Dendritic cell treated with granulocyte-macrophage colony-stimulating factor and Interleukin-4, amounts not matched to agents 40 ng/mL and 50 ng/mL, for 4 days (primary cell): ENCODE results near the gene CAPZA2.
"Not testable (repeated sequence)": the region's sequence is repeated elsewhere in the genome, so short reads cannot be mapped to it uniquely, and the experiment has no call there.

Experiments
- H3K27ac Mint-ChIP-seq: one replicate; pipeline ENCODE4 v1.8.0; 2022; ENCODE audit warnings: mild to moderate bottlenecking, mixed read lengths
- H3K27me3 Mint-ChIP-seq: one replicate; pipeline ENCODE4 v1.8.0; 2022; ENCODE audit warnings: mild to moderate bottlenecking, mixed read lengths
- H3K36me3 Mint-ChIP-seq: one replicate; pipeline ENCODE4 v1.8.0; 2022; ENCODE audit warnings: low read depth, mixed read lengths
- H3K4me1 Mint-ChIP-seq: one replicate; pipeline ENCODE4 v1.8.0; 2022; ENCODE audit warnings: low read depth, mixed read lengths
- H3K4me3 Mint-ChIP-seq: one replicate; pipeline ENCODE4 v1.8.0; 2022; ENCODE audit warnings: mild to moderate bottlenecking, moderate library complexity, mixed read lengths
- H3K9me3 Mint-ChIP-seq: one replicate; pipeline ENCODE4 v1.8.0; 2022; ENCODE audit warnings: mixed read lengths
- intact Hi-C: fragments of 100-400 bp; cut with micrococcal nuclease; formaldehyde crosslinking; loops from one replicate; pipeline ENCODE4 v1.15.0; 2022

Gene CAPZA2

DNA sequence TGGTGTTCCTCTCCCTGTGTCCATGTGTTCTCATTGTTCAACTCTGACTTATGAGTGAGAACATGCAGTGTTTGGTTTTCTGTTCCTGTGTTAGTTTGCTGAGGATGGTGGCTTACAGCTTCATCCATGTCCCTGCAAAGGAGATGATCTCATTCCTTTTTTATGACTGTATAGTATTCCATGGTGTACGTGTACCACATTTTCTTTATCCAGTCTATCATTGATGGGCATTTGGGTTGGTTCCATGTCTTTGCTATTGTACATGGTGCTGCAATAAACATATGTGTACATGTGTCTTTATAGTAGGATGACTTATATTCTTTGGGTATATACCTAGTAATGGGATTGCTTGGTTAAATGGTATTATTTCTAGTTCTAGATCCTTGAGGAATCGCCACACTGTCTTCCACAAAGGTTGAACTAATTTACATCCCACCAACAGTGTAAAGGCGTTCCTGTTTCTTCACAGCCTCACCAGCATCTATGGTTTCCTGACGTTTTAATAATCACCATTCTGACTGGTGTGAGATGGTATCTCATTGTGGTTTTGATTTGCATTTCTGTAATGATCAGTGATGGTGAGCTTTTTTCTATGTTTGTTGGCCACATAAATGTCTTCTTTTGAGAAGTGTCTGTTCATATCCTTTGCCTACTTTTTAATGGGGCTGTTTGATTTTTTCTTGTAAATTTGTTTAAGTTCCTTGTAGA is 99.7 kb downstream of the CAPZA2 start:
- H3K27ac Mint-ChIP-seq, intact Hi-C loops: not testable (repeated sequence)

DNA sequence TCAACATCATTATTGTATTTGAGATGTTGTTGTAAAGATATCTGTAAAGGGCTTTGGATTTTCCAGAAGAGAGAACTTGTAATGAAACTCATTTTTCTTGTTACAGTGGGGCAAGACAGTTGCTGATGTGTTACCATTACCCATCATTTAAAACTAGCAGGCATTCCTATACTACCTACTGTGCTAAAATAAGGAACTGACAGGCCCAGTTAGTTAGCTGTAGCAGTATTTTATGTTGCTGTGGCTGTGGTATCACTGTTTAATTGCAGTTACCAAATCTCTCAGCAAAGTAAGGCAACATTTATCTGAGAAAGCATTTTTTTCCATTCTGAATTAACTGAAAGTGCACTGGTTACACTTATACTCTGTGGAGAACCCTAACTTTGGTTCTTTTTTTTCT is 100.8 kb downstream of the CAPZA2 start:
- H3K27me3 Mint-ChIP-seq: no peaks in the 10 kb centered on the region
- peaks cover 2% of the 10 kb centered on the region for H3K4me1 Mint-ChIP-seq
- H3K27ac Mint-ChIP-seq: no peak overlapping the region
- H3K4me3 Mint-ChIP-seq: no peak overlapping the region
- intact Hi-C loops: no loop called here
- no peaks in the 10 kb centered on the region for H3K36me3 Mint-ChIP-seq
- no peaks in the 10 kb centered on the region for H3K9me3 Mint-ChIP-seq

More for the DNA sequence above, 99.7 kb downstream of the CAPZA2 start:
- not testable (repeated sequence) for H3K36me3 Mint-ChIP-seq, H3K27me3 Mint-ChIP-seq, H3K4me3 Mint-ChIP-seq, H3K9me3 Mint-ChIP-seq, H3K4me1 Mint-ChIP-seq

GRCh38 chr7:116966601-116967000 is 104.2 kb downstream of the CAPZA2 start:
- Mint-ChIP-seq H3K4me3 (no peak overlapping the region), H3K27me3 (no peaks in the 10 kb centered on the region), H3K36me3 (no peaks in the 10 kb centered on the region), H3K4me1 (peaks cover 23% of the 10 kb centered on the region), H3K27ac (no peak overlapping the region), H3K9me3 (no peaks in the 10 kb centered on the region)
- intact Hi-C loops: no loop called here

DNA sequence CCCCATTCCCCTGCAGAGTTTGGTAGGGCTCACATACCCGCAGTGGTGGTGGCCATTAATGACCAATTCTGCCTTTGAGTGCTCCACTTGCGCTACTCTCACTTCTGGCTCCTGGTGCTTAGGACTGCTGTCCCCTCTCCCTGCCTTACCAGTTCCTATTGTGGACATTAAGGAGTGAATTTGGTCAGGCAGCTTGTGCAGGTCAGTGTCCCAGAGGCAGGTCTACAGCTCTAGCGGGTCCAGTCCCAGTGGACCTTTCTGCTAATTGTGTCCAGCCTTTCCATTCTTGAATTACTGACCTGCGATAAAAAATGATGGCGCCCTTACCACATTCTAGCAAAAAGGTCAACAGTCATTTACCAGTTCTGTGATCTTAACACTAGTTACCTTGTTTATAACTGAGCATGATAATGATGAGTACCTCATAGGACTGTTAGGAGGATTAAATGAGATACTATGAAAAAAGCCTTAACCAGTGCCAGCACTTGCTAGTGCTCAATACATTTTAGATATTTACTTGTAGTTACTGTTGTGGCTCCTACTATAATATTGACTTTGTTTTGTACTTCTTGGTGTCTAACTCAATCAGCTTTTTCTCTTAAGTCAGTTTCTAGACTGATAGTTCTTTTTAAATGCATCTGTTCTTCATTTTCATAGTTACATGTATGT is 105.0 kb downstream of the CAPZA2 start:
- Mint-ChIP-seq H3K9me3 (no peaks in the 10 kb centered on the region), H3K4me1 (peaks cover 23% of the 10 kb centered on the region), H3K36me3 (no peaks in the 10 kb centered on the region), H3K4me3 (no peak overlapping the region), H3K27ac (no peak overlapping the region), H3K27me3 (no peaks in the 10 kb centered on the region)
- intact Hi-C loops: no loop called here

DNA sequence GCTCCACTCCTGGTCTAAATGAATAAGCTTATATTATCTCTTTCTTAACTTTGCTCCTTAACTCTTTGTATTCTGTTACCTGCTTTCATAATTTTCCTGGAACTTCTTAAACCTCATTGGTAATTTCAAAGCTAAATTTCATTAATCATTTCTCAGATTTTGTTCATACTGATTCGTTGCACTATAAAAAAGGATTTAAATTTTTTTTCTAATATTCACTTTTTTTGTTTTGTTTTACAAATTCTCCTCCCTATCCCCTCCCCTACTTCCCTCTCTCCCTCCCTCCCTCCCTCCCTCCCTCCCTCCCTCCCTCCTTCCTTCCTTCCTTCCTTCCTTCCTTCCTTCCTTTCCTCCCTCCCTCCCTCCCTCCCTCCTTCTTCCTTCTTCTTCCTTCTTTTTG is 105.6 kb downstream of the CAPZA2 start:
- Mint-ChIP-seq H3K27me3 (no peaks in the 10 kb centered on the region), H3K9me3 (no peaks in the 10 kb centered on the region), H3K27ac (no peak overlapping the region), H3K36me3 (peaks cover 4% of the 10 kb centered on the region), H3K4me3 (no peak overlapping the region), H3K4me1 (peaks cover 23% of the 10 kb centered on the region)
- intact Hi-C loops: no loop called here

DNA sequence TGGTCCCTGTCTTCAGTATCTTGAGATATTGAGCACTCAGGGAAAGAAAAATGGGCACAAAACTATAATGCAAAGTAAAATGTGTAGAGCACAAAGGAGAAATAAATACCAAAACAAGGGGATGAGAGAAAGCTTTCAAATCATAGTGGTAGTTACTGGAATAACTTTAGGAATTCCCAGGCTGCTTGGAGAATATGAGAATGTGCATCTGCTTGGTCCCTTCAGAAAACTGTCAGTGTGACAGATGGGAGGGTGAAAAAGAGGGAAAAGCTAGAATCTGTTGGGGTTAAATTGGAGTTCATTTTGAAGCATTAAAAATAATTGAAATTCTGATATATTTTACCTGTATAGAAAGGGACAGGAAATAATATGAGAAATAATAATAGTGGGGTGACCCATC is 106.2 kb downstream of the CAPZA2 start:
- no peaks in the 10 kb centered on the region for H3K9me3 Mint-ChIP-seq
- peaks cover 4% of the 10 kb centered on the region for H3K36me3 Mint-ChIP-seq
- no peak overlapping the region for H3K4me3 Mint-ChIP-seq
- peaks cover 23% of the 10 kb centered on the region for H3K4me1 Mint-ChIP-seq
- H3K27me3 Mint-ChIP-seq: no peaks in the 10 kb centered on the region
- intact Hi-C loops: no loop called here
- no peak overlapping the region for H3K27ac Mint-ChIP-seq

DNA sequence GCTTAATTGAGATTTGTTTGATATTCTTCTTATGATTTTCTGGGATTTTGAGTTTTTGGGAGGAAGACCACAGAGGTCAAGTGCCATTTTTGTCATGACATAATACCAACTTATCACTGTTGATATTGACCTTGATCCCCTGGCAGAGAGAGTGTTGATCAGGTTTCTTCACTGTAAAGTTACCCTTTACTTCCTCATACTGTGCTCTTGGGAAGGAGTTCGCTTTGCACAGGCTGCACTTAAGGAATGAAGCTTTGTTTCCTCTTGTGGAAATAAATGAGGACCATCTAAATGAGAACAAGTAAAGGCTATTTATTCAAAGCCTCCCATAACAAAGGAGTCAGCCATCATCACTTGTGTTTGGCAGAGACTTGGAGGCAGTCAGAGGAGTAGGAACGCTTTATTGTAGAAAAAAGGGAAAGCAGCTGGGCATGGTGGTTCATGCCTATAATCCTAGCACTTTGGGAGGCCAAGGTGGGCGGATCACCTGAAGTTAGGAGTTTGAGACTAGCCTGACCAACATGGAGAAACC is 107.0 kb downstream of the CAPZA2 start:
- intact Hi-C loops: no loop called here
- Mint-ChIP-seq H3K9me3 (no peaks in the 10 kb centered on the region), H3K4me3 (no peak overlapping the region), H3K36me3 (peaks cover 4% of the 10 kb centered on the region), H3K27me3 (no peaks in the 10 kb centered on the region), H3K27ac (peak overlapping the region; percentile 11), H3K4me1 (peaks cover 23% of the 10 kb centered on the region)

DNA sequence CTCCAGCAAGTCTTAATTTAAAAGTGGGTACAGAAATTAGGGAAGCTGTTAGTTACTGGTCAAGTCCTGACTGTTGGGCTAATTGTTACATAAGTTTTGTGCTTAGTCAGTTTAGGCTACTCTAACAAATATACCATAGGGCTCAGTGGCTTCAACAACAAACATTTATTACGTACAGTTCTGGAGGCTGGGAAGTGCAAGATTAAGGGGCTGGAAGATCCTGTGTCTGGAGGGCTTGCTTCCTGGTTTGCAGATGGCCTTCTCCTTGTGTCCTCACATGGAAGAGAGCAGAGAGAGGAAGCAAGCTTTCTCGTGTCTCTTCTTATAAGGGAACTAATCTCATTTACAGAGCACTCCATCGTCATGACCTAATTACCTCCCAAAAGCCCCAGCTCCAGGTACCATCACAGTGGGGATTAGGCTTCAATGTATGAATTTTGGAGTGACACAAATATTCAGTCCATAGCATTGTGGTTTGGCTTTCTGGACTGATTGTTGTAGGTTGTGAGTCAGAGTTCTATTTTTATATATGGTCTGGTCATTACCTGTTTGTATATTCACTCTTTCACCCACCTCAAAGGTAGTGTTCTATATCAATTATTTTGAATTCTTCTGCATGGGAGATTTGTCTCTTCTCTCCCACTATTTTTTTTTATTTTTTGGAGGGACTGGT is 108.0 kb downstream of the CAPZA2 start:
- intact Hi-C loops: no loop called here
- H3K36me3 Mint-ChIP-seq: peaks cover 4% of the 10 kb centered on the region
- H3K4me1 Mint-ChIP-seq: peaks cover 23% of the 10 kb centered on the region
- peak overlapping the region; percentile 11 for H3K27ac Mint-ChIP-seq
- no peak overlapping the region for H3K4me3 Mint-ChIP-seq
- no peaks in the 10 kb centered on the region for H3K9me3 Mint-ChIP-seq
- no peaks in the 10 kb centered on the region for H3K27me3 Mint-ChIP-seq

- H3K27ac Mint-ChIP-seq, intact Hi-C loops, H3K9me3 Mint-ChIP-seq, H3K27me3 Mint-ChIP-seq, H3K36me3 Mint-ChIP-seq, H3K4me3 Mint-ChIP-seq: not testable (repeated sequence)
- H3K4me1 Mint-ChIP-seq: peaks cover 23% of the 10 kb centered on the region
Measured at GRCh38 chr7:116971153-116971552, 108.8 kb downstream of the CAPZA2 start.
